Psoas muscle (tissue), 8 donors: ENCODE data around the gene CDK15. TPM values are rescaled to one million over a fixed set of nuclear protein-coding genes. Genes with fewer than 3 reads are reported as not detected.
"Not testable (repeated sequence)": the region's sequence is repeated elsewhere in the genome, so short reads cannot be mapped to it uniquely, and the experiment has no call there.

Experiments used
- ATAC-seq, 4 donors: fragments of 200-7000 bp; cut with Tn5 transposase; one replicate each; pipeline ENCODE4 v1.9.1; 2020; ENCODE audit warnings: moderate library complexity in 3 of 4, mild to moderate bottlenecking in 2 of 4
- DNase-seq, 2 donors: peaks; one replicate each; pipeline ENCODE4 v3.0.0-alpha.2; 2020
- H3K27ac ChIP-seq: fragments of 200-600 bp; one replicate; pipeline ENCODE4 v1.8.0; 2022
- H3K27me3 ChIP-seq, 3 donors: fragments of 200-600 bp in 1 of 3; one replicate each; pipeline versions ENCODE4 v1.6.1 to v1.8.0; 2013 to 2022; ENCODE audit warnings: low read length in 2 of 3, mild to moderate bottlenecking in 2 of 3, moderate library complexity in 1 of 3; ENCODE audit not compliant: insufficient read depth in 3 of 3
- H3K36me3 ChIP-seq, 2 donors: fragments of 200-600 bp in 1 of 2; one replicate each; pipeline versions ENCODE4 v1.6.1 to v1.8.0; 2013 to 2022; ENCODE audit warnings: low read depth in 1 of 2, mild to moderate bottlenecking in 1 of 2, moderate library complexity in 1 of 2; ENCODE audit not compliant: insufficient read depth in 1 of 2
- H3K4me1 ChIP-seq: fragments of 200-600 bp; one replicate; pipeline ENCODE4 v1.8.0; 2022
- H3K4me3 ChIP-seq: fragments of 200-600 bp; one replicate; pipeline ENCODE4 v1.8.0; 2022; ENCODE audit warnings: mild to moderate bottlenecking
- H3K9me3 ChIP-seq: fragments of 200-600 bp; one replicate; pipeline ENCODE4 v1.8.0; 2022
- WGBS, 3 donors: extraction: QIAGEN DNeasy Blood & Tissue Kit; methylation state at CpG; one replicate each; pipeline versions ENCODE4 v1.1.6 to v1.1.7; 2013; 5-methylcytosine and 5-hydroxymethylcytosine counted together
- intact Hi-C, 2 donors: fragments of 100-400 bp; cut with DNase I; formaldehyde crosslinking; loops; one replicate each; pipeline versions ENCODE4 v1.11.0 to v1.14.2; 2022
- polyA plus RNA-seq, 3 donors: library from polyadenylated mRNA; stranded (reverse); fragments of 200-250 nt; gene quantifications; one replicate each; pipeline ENCODE4 v1.2.3, GENCODE V29; 2013
- total RNA-seq, 4 donors: library from RNA; stranded (reverse); fragmentation: NEBNext Ultra II Directional in 2 of 4; extraction: Animal tissue kit (Norgen Biotek cat#: 25700) in 2 of 4; gene quantifications; one replicate each; pipeline versions ENCODE4 v1.2.1 to v1.2.4, GENCODE V29; 2021 to 2023
- TF ChIP-seq, protein P1 (sequence below): fragments of 200-600 bp; IDR thresholded peaks from one replicate; pipeline ENCODE4 v1.8.0; 2022; ENCODE audit warnings: antibody characterized with exemption
- donor health status: healthy with polysubstance abuse.
- donor health status: DM: no; HTN: no; CAD: no; lungs with moderate emphysema.
- donor health status: Bipolar disorder and iron deficiency.
- donor health status: healthy.
- donor health status: DM: yes; HTN: yes; CAD: no.
- donor health status: DM: no; HTN: no; CAD: no.
- donor health status: DM: no; HTN: no; CAD: no.
- donor health status: DM: yes; HTN: yes; CAD: no.

CDK15 gene
- total and polyA plus RNA-seq, 7 donors = 0.05 to 0.92 (median 0.31) TPM; not detected in 1

DNA sequence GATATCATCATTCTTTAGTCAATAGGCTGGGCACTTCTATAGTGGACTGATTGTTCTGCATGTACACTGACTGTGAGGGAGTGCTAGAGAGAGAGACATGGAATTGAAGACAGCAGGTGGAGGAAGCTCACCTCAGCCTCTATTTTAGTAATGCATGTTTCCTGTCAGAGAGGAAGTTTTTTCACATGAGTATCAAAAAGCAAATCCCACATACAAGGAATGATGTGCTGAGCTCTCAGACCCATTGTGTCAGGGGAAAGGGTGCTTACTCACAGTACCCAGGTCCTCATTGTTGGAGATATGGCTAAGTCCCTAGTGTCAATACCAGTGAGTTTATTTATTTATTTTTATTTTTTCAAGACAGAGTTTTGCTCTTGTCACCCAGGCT is 9.9 kb upstream of the CDK15 start:
- H3K4me1 ChIP-seq = no peaks in the 10 kb centered on the region
- DNase-seq (no peak), ATAC-seq (no peak)
- no peak overlapping the region for H3K4me3 ChIP-seq
- H3K36me3 ChIP-seq = no peaks in the 10 kb centered on the region
- H3K27me3 ChIP-seq = no peaks in the 10 kb centered on the region
- intact Hi-C loops = loop anchor here (5.0 kb wide), 2 partner anchors 241 to 381 kb away; no protein-coding TSS in a partner anchor
- no peaks in the 10 kb centered on the region for H3K9me3 ChIP-seq
- H3K27ac ChIP-seq = no peak overlapping the region
- TF ChIP-seq, protein P1, sequence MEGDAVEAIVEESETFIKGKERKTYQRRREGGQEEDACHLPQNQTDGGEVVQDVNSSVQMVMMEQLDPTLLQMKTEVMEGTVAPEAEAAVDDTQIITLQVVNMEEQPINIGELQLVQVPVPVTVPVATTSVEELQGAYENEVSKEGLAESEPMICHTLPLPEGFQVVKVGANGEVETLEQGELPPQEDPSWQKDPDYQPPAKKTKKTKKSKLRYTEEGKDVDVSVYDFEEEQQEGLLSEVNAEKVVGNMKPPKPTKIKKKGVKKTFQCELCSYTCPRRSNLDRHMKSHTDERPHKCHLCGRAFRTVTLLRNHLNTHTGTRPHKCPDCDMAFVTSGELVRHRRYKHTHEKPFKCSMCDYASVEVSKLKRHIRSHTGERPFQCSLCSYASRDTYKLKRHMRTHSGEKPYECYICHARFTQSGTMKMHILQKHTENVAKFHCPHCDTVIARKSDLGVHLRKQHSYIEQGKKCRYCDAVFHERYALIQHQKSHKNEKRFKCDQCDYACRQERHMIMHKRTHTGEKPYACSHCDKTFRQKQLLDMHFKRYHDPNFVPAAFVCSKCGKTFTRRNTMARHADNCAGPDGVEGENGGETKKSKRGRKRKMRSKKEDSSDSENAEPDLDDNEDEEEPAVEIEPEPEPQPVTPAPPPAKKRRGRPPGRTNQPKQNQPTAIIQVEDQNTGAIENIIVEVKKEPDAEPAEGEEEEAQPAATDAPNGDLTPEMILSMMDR = no peak

DNA sequence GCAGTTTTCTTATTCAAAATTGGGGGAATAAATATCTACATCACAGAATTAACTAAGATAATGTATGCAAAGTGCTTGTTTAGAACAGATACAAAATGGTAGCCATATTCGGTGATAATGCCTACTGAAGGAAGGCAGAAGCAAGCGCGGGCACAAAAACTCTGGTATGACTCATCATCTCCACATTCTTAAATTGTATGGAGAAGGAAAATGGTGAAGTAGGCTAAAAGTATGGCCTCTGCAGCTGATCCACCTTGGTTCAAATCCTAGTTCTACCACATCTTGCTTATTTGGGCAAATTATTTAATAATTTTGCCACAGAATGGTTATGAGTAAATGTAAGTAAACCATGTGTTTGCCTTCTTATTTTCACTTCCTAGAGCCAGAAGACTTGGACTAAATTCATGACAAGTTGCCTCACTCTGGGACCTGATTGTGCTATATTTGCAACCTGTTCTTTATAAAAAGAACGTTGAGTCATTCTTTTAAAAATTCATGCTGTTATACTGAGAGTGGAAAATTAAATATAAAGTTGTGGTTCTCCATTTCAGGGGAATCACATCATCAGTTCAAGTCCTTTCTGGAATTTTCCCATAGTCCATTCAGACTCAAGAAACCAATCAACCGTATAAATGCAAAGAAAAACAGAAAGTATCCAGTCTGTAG is 9.0 kb upstream of the CDK15 start:
- H3K36me3 ChIP-seq = no peaks in the 10 kb centered on the region
- no peak overlapping the region for H3K27ac ChIP-seq
- 62 to 67% (median 63%) methylated on average over 5 of the region's 5 CpGs for WGBS, 3 donors
- DNase-seq (no peak), ATAC-seq (no peak)
- intact Hi-C loops = loop anchor here (5.0 kb wide), 2 partner anchors 240 to 380 kb away; no protein-coding TSS in a partner anchor
- H3K9me3 ChIP-seq = no peaks in the 10 kb centered on the region
- no peak overlapping the region for H3K4me3 ChIP-seq
- H3K27me3 ChIP-seq = no peaks in the 10 kb centered on the region
- H3K4me1 ChIP-seq = no peaks in the 10 kb centered on the region
- TF ChIP-seq, protein P1 = no peak

DNA sequence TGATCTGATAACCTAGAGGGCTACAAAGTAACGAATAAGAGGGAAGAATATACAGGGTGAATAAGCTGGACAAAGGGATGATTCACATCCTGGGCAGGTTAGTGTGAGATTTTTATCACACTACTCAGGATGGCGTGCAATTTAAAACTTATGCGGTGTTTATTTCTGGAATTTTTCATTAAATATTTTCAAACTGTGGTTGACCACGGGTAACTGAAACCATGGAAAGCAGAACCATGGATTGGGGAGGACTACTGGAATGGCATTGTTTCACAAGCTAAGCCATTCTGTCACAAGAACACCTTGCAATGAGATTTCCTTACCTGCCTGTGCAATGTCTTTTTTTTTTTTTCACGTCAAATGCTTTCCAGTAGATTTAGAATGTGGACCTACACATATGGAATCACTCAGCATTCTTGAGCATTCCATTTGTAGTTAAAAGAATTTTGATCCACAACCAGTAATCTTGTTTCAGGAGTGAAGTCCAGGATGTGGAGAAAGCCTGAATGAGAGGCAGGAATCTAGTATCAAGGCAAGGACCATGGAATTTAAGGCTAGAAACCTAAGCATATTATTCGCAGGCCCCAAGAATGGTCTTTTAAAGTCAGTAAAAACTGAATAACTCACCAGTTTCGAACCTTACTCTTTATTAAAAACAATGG is 8.0 kb upstream of the CDK15 start:
- 72 to 77% (median 72%) methylated on average over 7 of the region's 7 CpGs for WGBS, 3 donors
- intact Hi-C loops = loop anchor here (5.0 kb wide), 2 partner anchors 239 to 379 kb away; no protein-coding TSS in a partner anchor
- no peak for ATAC-seq
- H3K9me3 ChIP-seq = no peaks in the 10 kb centered on the region
- H3K36me3 ChIP-seq = no peaks in the 10 kb centered on the region
- DNase-seq = no peak
- H3K27me3 ChIP-seq = no peaks in the 10 kb centered on the region
- no peak overlapping the region for H3K27ac ChIP-seq
- TF ChIP-seq, protein P1 = no peak
- H3K4me1 ChIP-seq = no peaks in the 10 kb centered on the region
- H3K4me3 ChIP-seq = no peak overlapping the region

DNA sequence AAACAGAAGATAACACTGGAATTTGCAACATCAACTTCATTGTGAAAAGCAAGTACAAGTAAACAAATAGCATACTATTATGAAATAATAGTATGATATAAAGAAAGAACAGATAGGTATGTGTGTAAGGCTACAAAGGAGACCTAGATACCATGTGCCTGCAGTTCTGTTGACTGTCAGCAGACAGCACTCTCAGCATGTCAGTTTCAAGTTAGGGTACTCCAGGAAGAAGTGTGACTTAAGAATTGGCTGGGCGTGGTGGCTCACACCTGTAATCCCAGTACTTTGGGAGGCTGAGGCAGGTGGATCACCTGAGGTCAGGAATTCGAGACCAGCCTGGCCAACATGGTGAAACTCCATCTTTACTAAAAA is 7.4 kb upstream of the CDK15 start:
- not testable (repeated sequence) for ATAC-seq, H3K36me3 ChIP-seq, H3K4me1 ChIP-seq, H3K9me3 ChIP-seq, H3K27me3 ChIP-seq, DNase-seq, H3K27ac ChIP-seq, H3K4me3 ChIP-seq
- intact Hi-C loops = loop anchor here (5.0 kb wide), 2 partner anchors 238 to 378 kb away; no protein-coding TSS in a partner anchor
- 55 to 77% (median 75%) methylated on average over 2 of the region's 2 CpGs for WGBS, 3 donors

DNA sequence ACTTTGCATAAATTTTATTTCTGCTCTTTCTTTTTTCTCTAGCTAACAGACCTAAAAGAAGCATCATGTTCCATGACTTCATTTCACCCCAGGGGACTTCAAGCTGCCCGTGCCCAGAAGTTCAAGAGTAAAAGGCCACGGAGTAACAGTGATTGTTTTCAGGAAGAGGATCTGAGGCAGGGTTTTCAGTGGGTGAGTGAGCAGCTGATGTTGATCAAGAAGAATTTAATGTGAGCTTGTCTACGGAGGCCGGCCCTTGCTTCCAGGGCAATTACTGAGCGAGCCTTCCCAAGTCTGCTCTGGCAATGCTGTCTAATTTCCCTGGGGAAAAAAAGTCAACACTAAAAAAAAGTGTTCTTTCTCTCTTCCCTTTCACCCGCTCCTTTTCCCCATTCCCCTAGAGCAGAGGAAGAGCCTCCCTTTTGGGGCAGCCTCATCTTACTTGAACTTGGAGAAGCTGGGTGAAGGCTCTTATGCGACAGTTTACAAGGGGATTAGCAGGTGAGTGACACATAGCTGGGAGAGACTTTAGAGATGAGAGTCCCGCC is 1.2 kb downstream of the CDK15 start:
- H3K4me3 ChIP-seq = no peak overlapping the region
- intact Hi-C loops = no loop called here
- peaks cover 5% of the 10 kb centered on the region for H3K4me1 ChIP-seq
- peak; percentile 40 to 61 for DNase-seq
- H3K27ac ChIP-seq = no peak overlapping the region
- TF ChIP-seq, protein P1 = no peak
- WGBS, 3 donors = 27 to 39% (median 30%) methylated on average over 8 of the region's 8 CpGs
- no peaks in the 10 kb centered on the region for H3K27me3 ChIP-seq
- H3K36me3 ChIP-seq = no peaks in the 10 kb centered on the region
- no peaks in the 10 kb centered on the region for H3K9me3 ChIP-seq
- ATAC-seq = peak in 2 of 4 donors; percentile 64 to 67
